GM04504 (cell line): Measurements from ENCODE around the gene FAM98C.

Source experiments
- DNase-seq: peaks from one replicate; pipeline ENCODE4 v3.0.0-alpha.2; 2012; ENCODE audit warnings: low read depth

The FAM98C gene

DNA sequence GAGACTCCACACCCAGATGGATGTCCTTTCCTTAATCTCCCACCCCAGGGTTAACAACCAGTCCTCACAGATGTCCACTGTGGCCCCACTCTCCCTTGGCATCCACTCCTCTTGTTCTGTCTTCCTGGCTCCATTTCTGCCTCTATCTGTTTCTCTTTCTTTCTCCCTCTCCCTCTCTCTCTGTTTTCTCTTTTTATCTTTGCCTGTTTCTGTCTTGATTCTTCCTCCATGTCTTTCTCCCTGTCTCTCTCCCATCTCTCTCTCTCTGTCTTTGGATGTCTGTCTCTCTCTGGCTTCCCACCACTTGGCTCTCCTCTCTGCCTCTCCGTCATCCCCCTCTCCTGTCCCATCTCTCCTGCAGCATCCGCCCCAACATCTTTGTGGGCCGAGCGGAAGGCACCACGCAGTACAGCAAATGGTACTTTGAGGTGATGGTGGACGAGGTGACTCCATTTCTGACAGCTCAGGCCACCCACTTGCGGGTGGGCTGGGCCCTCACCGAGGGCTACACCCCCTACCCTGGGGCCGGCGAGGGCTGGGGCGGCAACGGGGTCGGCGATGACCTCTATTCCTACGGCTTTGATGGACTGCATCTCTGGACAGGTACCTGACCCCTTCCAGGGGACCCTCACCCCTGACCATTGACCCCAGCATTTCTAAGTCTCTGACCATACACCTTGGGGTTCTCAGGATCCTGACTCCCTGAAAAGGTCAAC, 55.0 kb downstream of the FAM98C start:
- DNase-seq, result no peak
